Measurements from ENCODE around the gene SUSD6. TPM values are rescaled to one million over a fixed set of nuclear protein-coding genes. Genes with fewer than 3 reads are reported as not detected.
A peak's percentile ranks its signal among the peaks of the same experiment; 100 is the strongest.

The SUSD6 gene
- total and polyA plus RNA-seq, 9 of the 15 experiments (the other 6 are each of a cell fraction or from before 2014, with no cell fraction given) = 2.9 to 20.7 (median 5.6) TPM

DNA sequence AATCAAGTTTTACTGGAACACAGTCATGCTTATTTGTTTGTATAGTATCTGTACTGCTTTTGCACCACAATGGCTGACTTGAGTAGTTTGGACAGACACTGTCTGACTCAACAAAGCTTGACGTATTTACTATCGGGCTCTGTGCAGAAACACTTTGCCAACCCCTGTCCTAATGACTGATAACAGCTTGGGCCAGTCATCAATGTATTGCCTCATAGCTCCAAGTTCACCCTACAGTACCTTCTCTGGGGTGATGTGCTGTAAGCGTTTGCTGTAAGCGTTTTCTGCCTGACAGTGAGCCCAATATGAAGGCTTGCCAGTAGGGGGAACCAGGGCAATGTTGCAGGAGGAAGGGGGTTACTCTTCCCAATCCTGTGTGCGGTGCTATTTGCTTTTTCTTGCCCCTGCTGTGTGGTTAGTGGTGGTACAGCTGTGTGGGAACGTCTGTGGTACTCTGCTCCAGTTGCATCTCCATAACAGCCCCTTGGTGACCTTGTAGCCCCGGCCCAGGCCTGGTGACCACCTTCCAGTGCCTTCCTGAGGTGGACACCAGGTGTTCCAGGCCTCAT, 31.3 kb upstream of the SUSD6 start (continued):
- TF ChIP-seq, protein P1, sequence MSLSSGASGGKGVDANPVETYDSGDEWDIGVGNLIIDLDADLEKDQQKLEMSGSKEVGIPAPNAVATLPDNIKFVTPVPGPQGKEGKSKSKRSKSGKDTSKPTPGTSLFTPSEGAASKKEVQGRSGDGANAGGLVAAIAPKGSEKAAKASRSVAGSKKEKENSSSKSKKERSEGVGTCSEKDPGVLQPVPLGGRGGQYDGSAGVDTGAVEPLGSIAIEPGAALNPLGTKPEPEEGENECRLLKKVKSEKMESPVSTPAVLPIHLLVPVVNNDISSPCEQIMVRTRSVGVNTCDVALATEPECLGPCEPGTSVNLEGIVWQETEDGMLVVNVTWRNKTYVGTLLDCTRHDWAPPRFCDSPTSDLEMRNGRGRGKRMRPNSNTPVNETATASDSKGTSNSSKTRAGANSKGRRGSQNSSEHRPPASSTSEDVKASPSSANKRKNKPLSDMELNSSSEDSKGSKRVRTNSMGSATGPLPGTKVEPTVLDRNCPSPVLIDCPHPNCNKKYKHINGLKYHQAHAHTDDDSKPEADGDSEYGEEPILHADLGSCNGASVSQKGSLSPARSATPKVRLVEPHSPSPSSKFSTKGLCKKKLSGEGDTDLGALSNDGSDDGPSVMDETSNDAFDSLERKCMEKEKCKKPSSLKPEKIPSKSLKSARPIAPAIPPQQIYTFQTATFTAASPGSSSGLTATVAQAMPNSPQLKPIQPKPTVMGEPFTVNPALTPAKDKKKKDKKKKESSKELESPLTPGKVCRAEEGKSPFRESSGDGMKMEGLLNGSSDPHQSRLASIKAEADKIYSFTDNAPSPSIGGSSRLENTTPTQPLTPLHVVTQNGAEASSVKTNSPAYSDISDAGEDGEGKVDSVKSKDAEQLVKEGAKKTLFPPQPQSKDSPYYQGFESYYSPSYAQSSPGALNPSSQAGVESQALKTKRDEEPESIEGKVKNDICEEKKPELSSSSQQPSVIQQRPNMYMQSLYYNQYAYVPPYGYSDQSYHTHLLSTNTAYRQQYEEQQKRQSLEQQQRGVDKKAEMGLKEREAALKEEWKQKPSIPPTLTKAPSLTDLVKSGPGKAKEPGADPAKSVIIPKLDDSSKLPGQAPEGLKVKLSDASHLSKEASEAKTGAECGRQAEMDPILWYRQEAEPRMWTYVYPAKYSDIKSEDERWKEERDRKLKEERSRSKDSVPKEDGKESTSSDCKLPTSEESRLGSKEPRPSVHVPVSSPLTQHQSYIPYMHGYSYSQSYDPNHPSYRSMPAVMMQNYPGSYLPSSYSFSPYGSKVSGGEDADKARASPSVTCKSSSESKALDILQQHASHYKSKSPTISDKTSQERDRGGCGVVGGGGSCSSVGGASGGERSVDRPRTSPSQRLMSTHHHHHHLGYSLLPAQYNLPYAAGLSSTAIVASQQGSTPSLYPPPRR (CRISPR knock-in tag; IDR thresholded peaks at IDR 0.05; ENCODE audit: borderline replicate concordance) = no peak
- TF ChIP-seq RB1 (IDR thresholded peaks at IDR 0.05; ENCODE audit: low read depth) (peak; percentile 28; the same call in 1 of the 2 replicates), ZNF23 (CRISPR knock-in tag; IDR thresholded peaks at IDR 0.05) (no peak), FUS (optimal IDR thresholded peaks at IDR 0.05; ENCODE audit: low read depth, low read length) (no peak), CBFA2T2 (conservative IDR thresholded peaks at IDR 0.05) (peak; percentile 60), HDAC6 (IDR thresholded peaks at IDR 0.05; ENCODE audit: low read depth, low read length) (no peak), ZNF253 (CRISPR knock-in tag; conservative IDR thresholded peaks at IDR 0.05) (no peak), RAD21 (CRISPR knock-in tag; conservative IDR thresholded peaks at IDR 0.05 in 1 of 2, IDR thresholded peaks at IDR 0.05 in 1 of 2) (peak; percentile 40 to 72), STAG1 (CRISPR knock-in tag; IDR thresholded peaks at IDR 0.05; ENCODE audit: borderline replicate concordance) (peak; percentile 63; the same call in 1 of the 2 replicates), EP400 (IDR thresholded peaks at IDR 0.05) (no peak), CREB1 (IDR thresholded peaks at IDR 0.05) (peak; percentile 47; the same call in 1 of the 2 replicates), CREB1 (CRISPR knock-in tag; IDR thresholded peaks at IDR 0.05) (0 out of 2 replicates have a peak, but pooled peaks have one; percentile 33), BRD4 (IDR thresholded peaks at IDR 0.05) (no peak), ZFX (CRISPR knock-in tag; IDR thresholded peaks at IDR 0.05) (no peak), NBN (IDR thresholded peaks at IDR 0.05; ENCODE audit: low read depth) (no peak), FOSL1 (tag; conservative IDR thresholded peaks at IDR 0.05) (peak; percentile 92)
- TF ChIP-seq, protein P2, sequence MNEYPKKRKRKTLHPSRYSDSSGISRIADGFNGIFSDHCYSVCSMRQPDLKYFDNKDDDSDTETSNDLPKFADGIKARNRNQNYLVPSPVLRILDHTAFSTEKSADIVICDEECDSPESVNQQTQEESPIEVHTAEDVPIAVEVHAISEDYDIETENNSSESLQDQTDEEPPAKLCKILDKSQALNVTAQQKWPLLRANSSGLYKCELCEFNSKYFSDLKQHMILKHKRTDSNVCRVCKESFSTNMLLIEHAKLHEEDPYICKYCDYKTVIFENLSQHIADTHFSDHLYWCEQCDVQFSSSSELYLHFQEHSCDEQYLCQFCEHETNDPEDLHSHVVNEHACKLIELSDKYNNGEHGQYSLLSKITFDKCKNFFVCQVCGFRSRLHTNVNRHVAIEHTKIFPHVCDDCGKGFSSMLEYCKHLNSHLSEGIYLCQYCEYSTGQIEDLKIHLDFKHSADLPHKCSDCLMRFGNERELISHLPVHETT (CRISPR knock-in tag; conservative IDR thresholded peaks at IDR 0.05 in 1 of 2, IDR thresholded peaks at IDR 0.05 in 1 of 2) = 0 out of 4 replicates have a peak, but pooled peaks of 1 of the 2 experiments have one; percentile 26
- TF ChIP-seq, protein P3, sequence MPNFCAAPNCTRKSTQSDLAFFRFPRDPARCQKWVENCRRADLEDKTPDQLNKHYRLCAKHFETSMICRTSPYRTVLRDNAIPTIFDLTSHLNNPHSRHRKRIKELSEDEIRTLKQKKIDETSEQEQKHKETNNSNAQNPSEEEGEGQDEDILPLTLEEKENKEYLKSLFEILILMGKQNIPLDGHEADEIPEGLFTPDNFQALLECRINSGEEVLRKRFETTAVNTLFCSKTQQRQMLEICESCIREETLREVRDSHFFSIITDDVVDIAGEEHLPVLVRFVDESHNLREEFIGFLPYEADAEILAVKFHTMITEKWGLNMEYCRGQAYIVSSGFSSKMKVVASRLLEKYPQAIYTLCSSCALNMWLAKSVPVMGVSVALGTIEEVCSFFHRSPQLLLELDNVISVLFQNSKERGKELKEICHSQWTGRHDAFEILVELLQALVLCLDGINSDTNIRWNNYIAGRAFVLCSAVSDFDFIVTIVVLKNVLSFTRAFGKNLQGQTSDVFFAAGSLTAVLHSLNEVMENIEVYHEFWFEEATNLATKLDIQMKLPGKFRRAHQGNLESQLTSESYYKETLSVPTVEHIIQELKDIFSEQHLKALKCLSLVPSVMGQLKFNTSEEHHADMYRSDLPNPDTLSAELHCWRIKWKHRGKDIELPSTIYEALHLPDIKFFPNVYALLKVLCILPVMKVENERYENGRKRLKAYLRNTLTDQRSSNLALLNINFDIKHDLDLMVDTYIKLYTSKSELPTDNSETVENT (CRISPR knock-in tag; IDR thresholded peaks at IDR 0.05) = no peak
- TF ChIP-seq, protein P4, sequence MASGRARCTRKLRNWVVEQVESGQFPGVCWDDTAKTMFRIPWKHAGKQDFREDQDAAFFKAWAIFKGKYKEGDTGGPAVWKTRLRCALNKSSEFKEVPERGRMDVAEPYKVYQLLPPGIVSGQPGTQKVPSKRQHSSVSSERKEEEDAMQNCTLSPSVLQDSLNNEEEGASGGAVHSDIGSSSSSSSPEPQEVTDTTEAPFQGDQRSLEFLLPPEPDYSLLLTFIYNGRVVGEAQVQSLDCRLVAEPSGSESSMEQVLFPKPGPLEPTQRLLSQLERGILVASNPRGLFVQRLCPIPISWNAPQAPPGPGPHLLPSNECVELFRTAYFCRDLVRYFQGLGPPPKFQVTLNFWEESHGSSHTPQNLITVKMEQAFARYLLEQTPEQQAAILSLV (tag; IDR thresholded peaks at IDR 0.05) = peak; percentile 65; the same call in 1 of the 2 replicates
